ENCODE results near the gene PALS2.

PALS2 gene, protein sequence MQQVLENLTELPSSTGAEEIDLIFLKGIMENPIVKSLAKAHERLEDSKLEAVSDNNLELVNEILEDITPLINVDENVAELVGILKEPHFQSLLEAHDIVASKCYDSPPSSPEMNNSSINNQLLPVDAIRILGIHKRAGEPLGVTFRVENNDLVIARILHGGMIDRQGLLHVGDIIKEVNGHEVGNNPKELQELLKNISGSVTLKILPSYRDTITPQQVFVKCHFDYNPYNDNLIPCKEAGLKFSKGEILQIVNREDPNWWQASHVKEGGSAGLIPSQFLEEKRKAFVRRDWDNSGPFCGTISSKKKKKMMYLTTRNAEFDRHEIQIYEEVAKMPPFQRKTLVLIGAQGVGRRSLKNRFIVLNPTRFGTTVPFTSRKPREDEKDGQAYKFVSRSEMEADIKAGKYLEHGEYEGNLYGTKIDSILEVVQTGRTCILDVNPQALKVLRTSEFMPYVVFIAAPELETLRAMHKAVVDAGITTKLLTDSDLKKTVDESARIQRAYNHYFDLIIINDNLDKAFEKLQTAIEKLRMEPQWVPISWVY

GRCh38 chr7:24572997-24573553 lies at the start of gene PALS2:
Gene PALS2 (plus strand): TSS chr7:24573452. CDS start chr7:24623668, 50,216 bp downstream.
- peak; percentile 77 to 83 for DNase-seq

- DNase-seq = no peak
Measured at GRCh38 chr7:24531255-24531654, 42.0 kb upstream of the PALS2 start.

- no peak for DNase-seq
Measured at GRCh38 chr7:24536682-24537081, 36.6 kb upstream of the PALS2 start.

DNA sequence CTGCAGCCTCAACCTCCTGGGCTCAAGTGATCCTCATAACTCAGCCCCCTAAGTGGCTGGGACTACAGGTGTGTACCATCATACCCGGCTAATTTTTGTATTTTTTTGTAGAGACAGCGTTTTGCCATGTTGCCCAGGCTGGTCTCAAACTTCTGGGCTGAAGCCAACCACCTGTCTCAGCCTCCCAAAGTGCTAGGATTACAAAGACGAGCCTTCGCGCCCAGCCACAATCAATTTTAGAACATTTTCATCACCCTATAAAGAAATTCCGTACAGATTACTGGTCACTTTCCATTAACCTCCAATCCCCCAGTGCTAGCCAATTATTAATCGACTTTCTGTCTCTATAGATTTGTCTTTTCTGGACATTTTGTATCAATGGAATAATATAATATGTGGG lies 32.3 kb upstream of the PALS2 start:
- no peak for DNase-seq

GRCh38 chr7:24545215-24545614 lies 28.0 kb upstream of the PALS2 start:
- no peak for DNase-seq

GRCh38 chr7:24548390-24548789 lies 24.9 kb upstream of the PALS2 start:
- DNase-seq = no peak

- no peak for DNase-seq
Measured at GRCh38 chr7:24549991-24550390, 23.3 kb upstream of the PALS2 start.

DNA sequence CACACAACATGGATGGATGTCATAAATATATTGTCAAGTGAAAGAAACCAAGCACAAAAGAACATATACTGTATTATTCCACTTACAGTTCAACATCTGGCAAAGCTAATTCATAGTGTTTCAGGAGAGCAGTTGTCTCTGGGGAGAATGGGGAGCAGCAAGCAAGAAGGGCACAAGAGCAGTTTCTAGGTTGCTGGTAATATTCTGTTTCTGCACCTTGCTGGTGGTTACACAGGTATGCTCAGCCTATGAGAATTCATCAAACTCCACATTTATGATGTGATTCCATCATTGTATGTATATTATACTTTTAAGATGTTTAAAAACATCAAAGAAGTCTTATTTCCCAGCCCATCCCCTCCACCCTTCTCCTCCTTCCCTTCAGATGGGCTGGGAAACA lies 18.1 kb upstream of the PALS2 start:
- DNase-seq = no peak

- DNase-seq = no peak
Measured at GRCh38 chr7:24555719-24556118, 17.5 kb upstream of the PALS2 start.

DNA sequence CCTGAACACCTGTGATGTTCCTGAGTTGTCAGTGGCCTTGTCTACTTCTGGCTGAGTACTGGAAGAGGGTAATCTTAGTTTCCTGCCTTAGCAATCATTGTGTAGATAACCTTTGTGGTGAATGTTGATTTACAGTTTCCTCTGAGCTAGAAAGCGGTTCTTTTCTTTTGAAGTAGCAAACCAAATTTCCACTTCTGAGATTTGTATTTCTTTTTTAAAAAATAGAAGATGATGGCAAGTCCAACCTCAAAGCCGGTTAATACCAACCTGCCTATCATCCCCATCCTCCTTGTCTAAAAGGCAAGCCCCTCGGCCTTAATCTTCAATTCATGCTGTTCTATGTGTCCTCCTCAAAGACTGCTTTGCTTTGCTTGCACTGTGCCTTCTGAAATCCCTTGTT lies 12.5 kb upstream of the PALS2 start:
- no peak for DNase-seq

DNA sequence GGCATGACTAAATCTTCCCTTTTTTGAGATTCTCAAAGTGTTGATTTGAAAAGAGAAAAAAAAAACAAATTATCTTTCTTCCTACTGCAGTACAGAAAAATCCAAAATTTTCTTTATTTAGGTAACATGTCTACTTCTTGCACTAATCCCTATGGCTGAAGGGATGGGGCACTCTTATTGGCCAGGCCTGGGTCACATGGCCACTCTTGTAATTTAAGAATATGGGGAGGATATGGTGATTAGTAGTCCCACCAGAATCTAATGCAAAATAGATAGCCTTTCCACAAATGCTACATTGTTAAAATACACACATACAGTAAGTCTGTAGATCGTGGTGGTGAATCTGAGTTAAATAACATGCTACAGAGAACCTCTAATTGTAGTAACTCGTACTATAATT lies 7.0 kb upstream of the PALS2 start:
- DNase-seq = no peak

- no peak for DNase-seq
Measured at GRCh38 chr7:24570983-24571382, 2.3 kb upstream of the PALS2 start.

- DNase-seq = no peak
Measured at GRCh38 chr7:24572016-24572392, 1.2 kb upstream of the PALS2 start.

- peak; percentile 44 to 52 for DNase-seq
Measured at GRCh38 chr7:24572393-24572996, 757 bp upstream of the PALS2 start.

GRCh38 chr7:24573554-24574338 lies 494 bp downstream of the PALS2 start:
- DNase-seq = peak; percentile 62 to 70

GRCh38 chr7:24574386-24574785 lies 1.1 kb downstream of the PALS2 start:
- DNase-seq = no peak

- no peak for DNase-seq
Measured at GRCh38 chr7:24574950-24575349, 1.7 kb downstream of the PALS2 start.

- no peak for DNase-seq
Measured at GRCh38 chr7:24576171-24577025, 3.1 kb downstream of the PALS2 start.

DNA sequence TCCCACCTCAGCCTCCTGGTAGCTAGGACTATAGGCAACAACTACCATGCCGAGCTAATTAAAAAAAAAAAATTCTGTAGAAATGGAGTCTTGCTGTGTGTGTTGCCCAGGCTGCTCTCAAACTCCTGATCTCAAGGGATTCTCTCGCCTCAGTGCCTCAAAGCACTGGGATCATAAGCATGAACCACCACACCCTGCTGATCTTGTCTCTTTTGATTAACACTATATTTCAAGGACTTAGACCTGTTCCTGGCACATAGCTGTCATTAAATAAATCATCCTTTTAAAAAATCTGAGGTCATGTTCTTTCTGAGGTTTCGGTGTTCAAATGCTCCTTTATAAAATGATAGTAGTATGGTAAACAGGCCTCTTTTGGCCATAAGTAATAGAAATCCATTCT lies 4.8 kb downstream of the PALS2 start:
- no peak for DNase-seq

GRCh38 chr7:24580283-24580946 lies 7.2 kb downstream of the PALS2 start:
- DNase-seq = no peak

- no peak for DNase-seq
Measured at GRCh38 chr7:24582166-24582565, 8.9 kb downstream of the PALS2 start.

GRCh38 chr7:24587853-24588252 lies 14.6 kb downstream of the PALS2 start:
- peak; percentile 41 to 42 for DNase-seq

Data from activated T-cell treated with anti-CD3 and anti-CD28 coated beads, Interleukin-2, amount 50 U/mL, for 48 hours (primary cell).